Measurements from ENCODE around the gene GUK1. TPM values are rescaled to one million over a fixed set of nuclear protein-coding genes. Genes with fewer than 3 reads are reported as not detected.
A peak's percentile ranks its signal among the peaks of the same experiment; 100 is the strongest.

GUK1 gene
- total RNA-seq, 1 experiment from 2014 or later: 111 TPM

DNA sequence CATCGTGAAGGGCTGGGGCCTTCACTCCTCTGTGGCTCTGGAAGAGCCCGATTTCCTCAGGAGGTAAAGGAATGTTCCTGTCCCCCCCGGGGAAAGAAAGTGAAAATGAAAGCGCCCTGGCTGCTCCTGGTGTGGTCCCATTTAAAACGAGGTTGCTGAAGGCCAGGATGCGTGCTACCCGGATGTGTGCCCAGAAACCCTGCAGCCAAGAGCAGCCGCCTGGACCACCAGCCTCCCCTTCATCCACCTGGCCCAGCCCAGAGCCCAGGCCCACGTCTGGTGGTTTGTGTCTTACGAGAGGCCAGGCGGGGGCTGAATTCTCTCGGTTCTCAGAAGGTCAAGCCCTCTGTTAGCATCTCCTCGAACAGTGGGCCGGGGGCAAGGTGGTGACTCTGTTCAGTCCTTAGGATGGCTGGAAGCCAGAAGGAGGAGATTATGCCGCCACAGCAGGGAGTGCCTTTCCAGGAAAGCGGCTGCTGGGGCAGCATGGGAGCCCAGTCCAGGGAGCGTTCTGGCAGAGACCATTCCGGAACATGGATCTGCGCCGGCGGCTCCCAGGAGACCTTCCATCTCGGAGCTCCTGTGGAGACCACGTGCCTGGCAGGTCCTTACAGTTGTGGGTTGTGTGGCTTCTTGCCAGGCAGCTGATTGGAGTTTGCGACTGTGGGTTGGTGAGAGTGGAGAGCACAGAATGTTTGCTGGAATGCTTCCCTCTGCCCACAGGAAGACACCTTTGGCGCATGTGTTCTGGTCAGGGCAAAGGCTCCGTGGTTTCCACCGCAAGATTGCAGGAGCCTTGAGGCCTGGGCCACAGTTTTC lies 1.4 kb downstream of the GUK1 start (continued):
- no peak for TF ChIP-seq ATF6 (CRISPR knock-in tag; IDR thresholded peaks at IDR 0.05)
- TF ChIP-seq, protein P1, sequence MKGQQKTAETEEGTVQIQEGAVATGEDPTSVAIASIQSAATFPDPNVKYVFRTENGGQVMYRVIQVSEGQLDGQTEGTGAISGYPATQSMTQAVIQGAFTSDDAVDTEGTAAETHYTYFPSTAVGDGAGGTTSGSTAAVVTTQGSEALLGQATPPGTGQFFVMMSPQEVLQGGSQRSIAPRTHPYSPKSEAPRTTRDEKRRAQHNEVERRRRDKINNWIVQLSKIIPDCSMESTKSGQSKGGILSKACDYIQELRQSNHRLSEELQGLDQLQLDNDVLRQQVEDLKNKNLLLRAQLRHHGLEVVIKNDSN (CRISPR knock-in tag; IDR thresholded peaks at IDR 0.05): no peak
- no peak for TF ChIP-seq ZNF263 (CRISPR knock-in tag; IDR thresholded peaks at IDR 0.05; ENCODE audit: low read depth)
- no peak for TF ChIP-seq TP53 (CRISPR knock-in tag; IDR thresholded peaks at IDR 0.05)
- TF ChIP-seq GABPB1 (CRISPR knock-in tag; IDR thresholded peaks at IDR 0.05): no peak
- no peak for TF ChIP-seq SOX15 (CRISPR knock-in tag; IDR thresholded peaks at IDR 0.05)
- no peak for TF ChIP-seq PRDM15 (CRISPR knock-in tag; IDR thresholded peaks at IDR 0.05)
- no peak for TF ChIP-seq ZNF396 (CRISPR knock-in tag; IDR thresholded peaks at IDR 0.05; ENCODE audit: borderline replicate concordance)

- no peaks in the 10 kb centered on the region for H3K36me3 Mint-ChIP-seq
- peak overlapping the region; percentile 10; the same call in 1 of the 2 replicates for H3K4me3 Mint-ChIP-seq
- POLR2A ChIA-PET: no interaction called here
- TF ChIP-seq E2F1 (CRISPR knock-in tag; IDR thresholded peaks at IDR 0.05): no peak
- TF ChIP-seq ZNF121 (CRISPR knock-in tag; IDR thresholded peaks at IDR 0.05): no peak
- TF ChIP-seq KAT7 (CRISPR knock-in tag; IDR thresholded peaks at IDR 0.05; ENCODE audit: borderline replicate concordance): no peak
- TF ChIP-seq, protein P2, sequence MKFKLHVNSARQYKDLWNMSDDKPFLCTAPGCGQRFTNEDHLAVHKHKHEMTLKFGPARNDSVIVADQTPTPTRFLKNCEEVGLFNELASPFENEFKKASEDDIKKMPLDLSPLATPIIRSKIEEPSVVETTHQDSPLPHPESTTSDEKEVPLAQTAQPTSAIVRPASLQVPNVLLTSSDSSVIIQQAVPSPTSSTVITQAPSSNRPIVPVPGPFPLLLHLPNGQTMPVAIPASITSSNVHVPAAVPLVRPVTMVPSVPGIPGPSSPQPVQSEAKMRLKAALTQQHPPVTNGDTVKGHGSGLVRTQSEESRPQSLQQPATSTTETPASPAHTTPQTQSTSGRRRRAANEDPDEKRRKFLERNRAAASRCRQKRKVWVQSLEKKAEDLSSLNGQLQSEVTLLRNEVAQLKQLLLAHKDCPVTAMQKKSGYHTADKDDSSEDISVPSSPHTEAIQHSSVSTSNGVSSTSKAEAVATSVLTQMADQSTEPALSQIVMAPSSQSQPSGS (CRISPR knock-in tag; IDR thresholded peaks at IDR 0.05; ENCODE audit: borderline replicate concordance, low read depth): no peak
- no peak for TF ChIP-seq JUN (CRISPR knock-in tag; IDR thresholded peaks at IDR 0.05)
- TF ChIP-seq, protein P3, sequence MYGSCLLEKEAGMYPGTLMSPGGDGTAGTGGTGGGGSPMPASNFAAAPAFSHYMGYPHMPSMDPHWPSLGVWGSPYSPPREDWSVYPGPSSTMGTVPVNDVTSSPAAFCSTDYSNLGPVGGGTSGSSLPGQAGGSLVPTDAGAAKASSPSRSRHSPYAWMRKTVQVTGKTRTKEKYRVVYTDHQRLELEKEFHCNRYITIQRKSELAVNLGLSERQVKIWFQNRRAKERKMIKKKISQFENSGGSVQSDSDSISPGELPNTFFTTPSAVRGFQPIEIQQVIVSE (CRISPR knock-in tag; IDR thresholded peaks at IDR 0.05; ENCODE audit: borderline replicate concordance): no peak
- TF ChIP-seq NR1H2 (CRISPR knock-in tag; IDR thresholded peaks at IDR 0.05): no peak
- ATAC-seq (no peak), DNase-seq (ENCODE audit: low spot score) (no peak)
- CTCF ChIA-PET: interaction anchor here (1.4 kb wide), 1 partner anchor 11 kb away, joined by 6 read pairs; no protein-coding TSS in a partner anchor
- peaks cover 7% of the 10 kb centered on the region; the same call in 1 of the 2 replicates for H3K4me1 Mint-ChIP-seq
- peaks cover 13% of the 10 kb centered on the region for H3K27me3 Mint-ChIP-seq (ENCODE audit: low read depth)
- H3K27ac Mint-ChIP-seq: no peak overlapping the region
- no peaks in the 10 kb centered on the region for H3K9me3 Mint-ChIP-seq
Measured at GRCh38 chr1:228142155-228142691, 2.1 kb downstream of the GUK1 start.
